Sigmoid colon (tissue), 7 donors: ENCODE results near the gene MAN2A1. TPM values are rescaled to one million over a fixed set of nuclear protein-coding genes. Genes with fewer than 3 reads are reported as not detected.

Experiments used
- DNase-seq: peaks from one replicate; pipeline ENCODE4 v3.0.0-alpha.2; 2019
- H3K27ac ChIP-seq, 4 donors: fragments of 200-600 bp; sonication (generic); one replicate each; pipeline ENCODE4 v1.5.1; 2016 to 2019; ENCODE audit warnings: mild to moderate bottlenecking in 1 of 4
- H3K27me3 ChIP-seq, 3 donors: fragments of 200-600 bp; sonication (generic); one replicate each; pipeline ENCODE4 v1.5.1; 2019; ENCODE audit warnings: mild to moderate bottlenecking in 1 of 3
- H3K36me3 ChIP-seq, 4 donors: fragments of 200-600 bp; sonication (generic); one replicate each; pipeline ENCODE4 v1.5.1; 2016 to 2019
- H3K4me1 ChIP-seq, 4 donors: fragments of 200-600 bp; sonication (generic); one replicate each; pipeline ENCODE4 v1.5.1; 2017 to 2019
- H3K4me3 ChIP-seq, 4 donors: fragments of 200-600 bp; sonication (generic); one replicate each; pipeline ENCODE4 v1.5.1; 2017 to 2019; ENCODE audit warnings: mild to moderate bottlenecking in 2 of 4, moderate library complexity in 1 of 4
- H3K9me3 ChIP-seq, 4 donors: fragments of 200-600 bp in 3 of 4; sonication (generic) in 3 of 4; one replicate each; pipeline versions ENCODE4 v1.5.1 to v1.6.1; 2013 to 2019
- EP300 ChIP-seq, 4 donors: sonication (generic); formaldehyde crosslinking; IDR thresholded peaks; one replicate each; pipeline ENCODE4 v1.6.1; 2017; ENCODE audit warnings: antibody characterized with exemption in 4 of 4
- POLR2A ChIP-seq, 2 donors: fragments of 450-650 bp; IDR thresholded peaks; one replicate each; pipeline ENCODE4 v1.6.1; 2016; ENCODE audit warnings: antibody characterized with exemption in 2 of 2, mild to moderate bottlenecking in 2 of 2, moderate library complexity in 2 of 2
- POLR2AphosphoS5 ChIP-seq, 4 donors: sonication (generic); formaldehyde crosslinking; IDR thresholded peaks; one replicate each; pipeline ENCODE4 v1.6.1; 2017; ENCODE audit warnings: antibody characterized with exemption in 4 of 4
- WGBS, 2 donors: extraction: QIAGEN DNeasy Blood & Tissue Kit; methylation state at CpG; one replicate each; pipeline ENCODE4 v1.1.7; 2013; 5-methylcytosine and 5-hydroxymethylcytosine counted together
- intact Hi-C: fragments of 100-400 bp; cut with DNase I; formaldehyde crosslinking; loops from one replicate; pipeline ENCODE4 v1.15.1; 2023
- polyA plus RNA-seq, 3 donors: library from polyadenylated mRNA; stranded (reverse); fragments of 200-250 nt; gene quantifications; one replicate each; pipeline ENCODE4 v1.2.3, GENCODE V29; 2013
- total RNA-seq, 4 donors: library from RNA; depleted of rRNA; stranded (reverse); fragments of >200 nt; gene quantifications; one replicate each; pipeline ENCODE4 v1.1.0, GENCODE V29; 2016
- TF ChIP-seq, protein P1 (sequence below), 4 experiments: fragments of 450-650 bp in 3 of 4; fragments of 200-600 bp in 1 of 4; IDR thresholded peaks; one replicate each; pipeline ENCODE4 v1.5.1; 2016 to 2019; ENCODE audit warnings: antibody characterized with exemption in 4 of 4, mild to moderate bottlenecking in 3 of 4, moderate library complexity in 2 of 4
- donor health status: healthy with polysubstance abuse.
- donor health status: Bipolar disorder and iron deficiency.
- donor health status: healthy.

Gene MAN2A1
- total RNA-seq (10 to 100 TPM; 40.2 to 58.4 (median 46.1) TPM), polyA plus RNA-seq (10 to 100 TPM in 2 of 3 donors, 1 to 10 TPM in 1; 3.6 to 23.7 (median 10.6) TPM)

DNA sequence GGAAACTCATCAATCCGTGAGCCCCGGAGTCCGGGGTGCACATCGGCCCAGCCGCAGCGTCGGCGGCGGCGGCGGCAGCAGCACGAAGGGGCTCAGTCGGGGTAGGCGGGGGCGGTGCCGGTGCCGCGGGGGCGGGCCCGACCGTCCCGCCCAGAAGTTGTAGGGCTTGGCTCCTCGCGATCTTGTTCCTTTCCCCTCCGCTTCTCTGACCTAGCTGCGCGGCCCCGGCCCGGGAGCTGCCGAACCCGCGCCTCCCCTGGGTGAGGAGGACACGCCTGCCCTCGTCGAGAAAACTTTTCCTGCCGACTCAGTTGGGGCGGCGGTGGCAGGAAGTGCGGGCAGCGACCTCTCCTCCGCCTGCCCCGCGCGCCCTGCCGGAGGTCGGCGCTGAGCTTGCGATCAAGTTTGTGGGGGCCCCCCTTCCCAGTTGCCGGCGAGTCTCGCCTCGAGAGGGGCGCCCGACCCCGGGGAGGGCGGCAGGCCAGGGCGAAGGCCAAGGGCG lies at the start of gene MAN2A1:
Gene MAN2A1, plus strand, starts transcription at position 188 of the 502 bp plus-strand sequence. CDS start 491 bp downstream, outside the sequence.
- 0% methylated on average over 58 of the region's 58 CpGs for WGBS, 2 donors
- Histone ChIP-seq H3K4me1 (peaks cover 0 to 39% (median 36%) of the 10 kb centered on the region in 4 donors), H3K27ac (peak within 1 kb of the TSS; percentile 96 to 99 (median 98)), H3K36me3 (no peaks in the 10 kb centered on the region), H3K4me3 (peak within 1 kb of the TSS; percentile 74 to 95 (median 86)), H3K27me3 (no peaks in the 10 kb centered on the region), H3K9me3 (no peaks in the 10 kb centered on the region)
- intact Hi-C loops = loop anchor here (2.0 to 5.0 kb wide), 7 partner anchors 163 to 1307 kb away; partner anchors contain the start of genes FBXL17 and SLC25A46
- DNase-seq = peak; percentile 87
- TF ChIP-seq EP300 (IDR thresholded peaks at IDR 0.05) (no peak), POLR2AphosphoS5 (IDR thresholded peaks at IDR 0.05) (peak; percentile 63 to 88 (median 76)), POLR2A (IDR thresholded peaks at IDR 0.05) (peak; percentile 10 to 44)

GRCh38 chr5:109640976-109641375 lies 48.8 kb upstream of the MAN2A1 start:
- Histone ChIP-seq H3K4me3 (no peak overlapping the region), H3K9me3 (no peaks in the 10 kb centered on the region), H3K36me3 (no peaks in the 10 kb centered on the region), H3K27ac (no peak overlapping the region), H3K4me1 (peaks cover 0 to 14% (median 7%) of the 10 kb centered on the region in 4 donors), H3K27me3 (no peaks in the 10 kb centered on the region)
- WGBS, 2 donors = 93% methylated on average over 4 of the region's 4 CpGs
- no peak for TF ChIP-seq EP300 (IDR thresholded peaks at IDR 0.05)
- TF ChIP-seq, protein P1, sequence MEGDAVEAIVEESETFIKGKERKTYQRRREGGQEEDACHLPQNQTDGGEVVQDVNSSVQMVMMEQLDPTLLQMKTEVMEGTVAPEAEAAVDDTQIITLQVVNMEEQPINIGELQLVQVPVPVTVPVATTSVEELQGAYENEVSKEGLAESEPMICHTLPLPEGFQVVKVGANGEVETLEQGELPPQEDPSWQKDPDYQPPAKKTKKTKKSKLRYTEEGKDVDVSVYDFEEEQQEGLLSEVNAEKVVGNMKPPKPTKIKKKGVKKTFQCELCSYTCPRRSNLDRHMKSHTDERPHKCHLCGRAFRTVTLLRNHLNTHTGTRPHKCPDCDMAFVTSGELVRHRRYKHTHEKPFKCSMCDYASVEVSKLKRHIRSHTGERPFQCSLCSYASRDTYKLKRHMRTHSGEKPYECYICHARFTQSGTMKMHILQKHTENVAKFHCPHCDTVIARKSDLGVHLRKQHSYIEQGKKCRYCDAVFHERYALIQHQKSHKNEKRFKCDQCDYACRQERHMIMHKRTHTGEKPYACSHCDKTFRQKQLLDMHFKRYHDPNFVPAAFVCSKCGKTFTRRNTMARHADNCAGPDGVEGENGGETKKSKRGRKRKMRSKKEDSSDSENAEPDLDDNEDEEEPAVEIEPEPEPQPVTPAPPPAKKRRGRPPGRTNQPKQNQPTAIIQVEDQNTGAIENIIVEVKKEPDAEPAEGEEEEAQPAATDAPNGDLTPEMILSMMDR (IDR thresholded peaks at IDR 0.05) = no peak
- TF ChIP-seq POLR2AphosphoS5 (IDR thresholded peaks at IDR 0.05) = no peak
- TF ChIP-seq POLR2A (IDR thresholded peaks at IDR 0.05) = no peak
- intact Hi-C loops = no loop called here
- DNase-seq = no peak

GRCh38 chr5:109643791-109644350 lies 45.9 kb upstream of the MAN2A1 start:
- peaks cover 0 to 15% (median 8%) of the 10 kb centered on the region in 4 donors for H3K4me1 ChIP-seq
- intact Hi-C loops = no loop called here
- no peaks in the 10 kb centered on the region for H3K9me3 ChIP-seq
- TF ChIP-seq, protein P1 (IDR thresholded peaks at IDR 0.05) = no peak
- TF ChIP-seq EP300 (IDR thresholded peaks at IDR 0.05) = no peak
- no peak for TF ChIP-seq POLR2AphosphoS5 (IDR thresholded peaks at IDR 0.05)
- TF ChIP-seq POLR2A (IDR thresholded peaks at IDR 0.05) = no peak
- DNase-seq = no peak
- peak overlapping the region in 1 of 4 donors; percentile 8 for H3K27ac ChIP-seq
- WGBS, 2 donors = 90% methylated on average over 4 of the region's 4 CpGs
- no peaks in the 10 kb centered on the region for H3K36me3 ChIP-seq
- H3K27me3 ChIP-seq = no peaks in the 10 kb centered on the region
- H3K4me3 ChIP-seq = no peak overlapping the region

GRCh38 chr5:109644829-109645228 lies 44.9 kb upstream of the MAN2A1 start:
- H3K27ac ChIP-seq = peak overlapping the region in 3 of 4 donors; percentile 28 to 56 (median 29)
- TF ChIP-seq EP300 (IDR thresholded peaks at IDR 0.05) (no peak), POLR2AphosphoS5 (IDR thresholded peaks at IDR 0.05) (no peak)
- no peak for DNase-seq
- H3K4me3 ChIP-seq = no peak overlapping the region
- no peaks in the 10 kb centered on the region for H3K9me3 ChIP-seq
- H3K36me3 ChIP-seq = no peaks in the 10 kb centered on the region
- no peaks in the 10 kb centered on the region for H3K27me3 ChIP-seq
- intact Hi-C loops = no loop called here
- 88 to 89% methylated on average over 7 of the region's 7 CpGs for WGBS, 2 donors
- H3K4me1 ChIP-seq = peaks cover 0 to 15% (median 8%) of the 10 kb centered on the region in 4 donors

DNA sequence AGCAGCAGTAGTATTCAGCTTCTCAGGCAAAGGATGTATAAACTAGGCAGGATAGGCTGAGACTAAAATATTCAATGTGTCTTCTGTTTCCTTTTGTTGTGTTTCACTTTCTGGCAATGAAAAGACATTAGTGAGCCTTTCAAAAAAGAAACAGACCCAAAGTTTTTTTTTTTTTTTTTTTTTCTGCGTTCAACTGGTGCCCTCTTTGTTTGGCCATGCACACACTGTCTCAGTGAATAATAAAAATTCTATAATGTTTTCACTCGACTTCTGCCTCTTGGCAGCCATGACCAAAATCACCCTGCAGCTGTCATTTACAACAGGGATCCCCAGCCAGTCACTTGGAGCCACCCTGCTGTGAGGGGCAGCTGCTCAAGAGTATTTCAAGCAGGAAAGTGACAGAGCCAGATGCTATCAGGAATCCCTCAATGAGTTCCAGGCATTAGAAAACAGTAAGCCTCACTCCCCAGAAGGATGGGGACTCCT lies 44.0 kb upstream of the MAN2A1 start:
- TF ChIP-seq POLR2A (IDR thresholded peaks at IDR 0.05) (no peak), POLR2AphosphoS5 (IDR thresholded peaks at IDR 0.05) (no peak), EP300 (IDR thresholded peaks at IDR 0.05) (no peak)
- TF ChIP-seq, protein P1 (IDR thresholded peaks at IDR 0.05) = no peak
- Histone ChIP-seq H3K27me3 (no peaks in the 10 kb centered on the region), H3K4me1 (peaks cover 0 to 15% (median 8%) of the 10 kb centered on the region in 4 donors), H3K9me3 (no peaks in the 10 kb centered on the region), H3K27ac (peak overlapping the region; percentile 19 to 56 (median 28)), H3K36me3 (no peaks in the 10 kb centered on the region), H3K4me3 (no peak overlapping the region)
- no peak for DNase-seq
- 17 to 47% methylated on average over 2 of the region's 2 CpGs for WGBS, 2 donors
- intact Hi-C loops = no loop called here
